ENCODE measurements around the gene XRCC4.

DNA sequence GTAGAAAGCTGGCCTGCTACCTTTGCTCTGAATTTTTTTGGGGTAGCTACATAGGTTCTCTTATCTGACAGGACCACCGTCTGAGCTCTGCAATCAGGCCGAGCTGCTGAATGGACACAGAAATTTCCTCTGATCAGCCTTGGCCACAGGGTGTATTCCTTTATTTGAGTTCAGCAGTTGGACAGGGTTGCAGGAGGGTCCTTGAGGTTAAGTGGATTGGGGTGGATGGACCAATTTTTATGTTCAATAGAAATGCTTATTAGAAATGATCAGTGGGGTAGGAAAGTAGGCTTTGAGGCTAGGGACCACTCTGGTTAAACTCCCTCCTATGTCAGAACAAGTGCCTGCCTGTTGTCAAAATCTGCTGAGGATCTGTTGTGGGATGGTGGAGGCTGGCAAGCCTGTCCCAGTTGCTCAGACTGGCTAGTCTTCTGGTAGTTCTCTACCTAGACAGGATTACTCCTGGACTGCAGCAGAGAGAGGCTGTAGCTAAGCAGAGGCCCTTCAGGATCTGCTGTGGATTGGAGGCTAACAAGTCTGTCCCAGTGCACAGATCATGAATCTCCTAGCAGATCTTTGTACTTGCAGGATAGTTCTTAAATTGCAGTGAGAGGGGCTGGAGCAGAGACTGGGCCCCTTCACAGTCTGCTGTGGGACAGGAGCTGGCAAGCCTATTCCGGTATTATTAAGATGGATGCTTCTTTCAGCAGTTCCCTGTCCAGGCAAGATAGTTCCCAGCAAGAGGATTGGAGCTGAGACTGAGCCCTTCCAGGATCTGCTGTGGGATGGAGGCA is 18.0 kb downstream of the XRCC4 start:
- TF ChIP-seq POLR2AphosphoS5 (IDR thresholded peaks at IDR 0.05; ENCODE audit: low read depth, low read length) = no peak
- no peak for TF ChIP-seq POLR2A (IDR thresholded peaks at IDR 0.05; ENCODE audit: low read depth, low read length)

Measured in GM12891 (cell line).